Measurements from ENCODE around the gene AVPR2.

Gene AVPR2

GRCh38 chrX:153953892-153954557 is 49.6 kb downstream of the AVPR2 start:
- Histone ChIP-seq H3K27ac (ENCODE audit: low read length) (no peak overlapping the region), H3K9me3 (ENCODE audit: insufficient read depth, low read length, severe bottlenecking) (no peaks in the 10 kb centered on the region), H3K4me1 (ENCODE audit: insufficient read depth, low read length) (no peaks in the 10 kb centered on the region), H3K4me2 (ENCODE audit: insufficient read depth, low read length) (no peak overlapping the region), H3K36me3 (ENCODE audit: insufficient read depth, low read length) (peaks cover 97% of the 10 kb centered on the region), H4K20me1 (ENCODE audit: insufficient read depth, low read length) (peaks cover 72% of the 10 kb centered on the region), H3K27me3 (ENCODE audit: insufficient read depth, low read length, poor library complexity) (no peaks in the 10 kb centered on the region), H3K79me2 (ENCODE audit: insufficient read depth, low read length) (peaks cover 37% of the 10 kb centered on the region), H3K4me3 (ENCODE audit: low read depth in 1 of 2, low read length in 2 of 2) (no peak overlapping the region), H2AFZ (ENCODE audit: low read depth, low read length) (no peak overlapping the region), H3K9ac (ENCODE audit: low read depth, low read length) (no peak overlapping the region)
- DNase-seq (no peak), ATAC-seq (ENCODE audit: insufficient read depth, low read depth) (peak; percentile 18)
- peak; percentile 35 for TF ChIP-seq CTCF (IDR thresholded peaks at IDR 0.05; ENCODE audit: borderline replicate concordance, extremely low read depth, low read length, poor library complexity, severe bottlenecking)
- no peak for TF ChIP-seq EZH2 (IDR thresholded peaks at IDR 0.05; ENCODE audit: borderline replicate concordance, low read depth, low read length, severe bottlenecking)

- Histone ChIP-seq H4K20me1 (ENCODE audit: insufficient read depth, low read length) (peaks cover 78% of the 10 kb centered on the region), H3K27ac (ENCODE audit: low read length) (no peak overlapping the region), H3K4me2 (ENCODE audit: insufficient read depth, low read length) (no peak overlapping the region), H2AFZ (ENCODE audit: low read depth, low read length) (no peak overlapping the region), H3K27me3 (ENCODE audit: insufficient read depth, low read length, poor library complexity) (no peaks in the 10 kb centered on the region), H3K4me3 (ENCODE audit: low read depth in 1 of 2, low read length in 2 of 2) (no peak overlapping the region), H3K36me3 (ENCODE audit: insufficient read depth, low read length) (peaks cover 100% of the 10 kb centered on the region), H3K9me3 (ENCODE audit: insufficient read depth, low read length, severe bottlenecking) (no peaks in the 10 kb centered on the region), H3K79me2 (ENCODE audit: insufficient read depth, low read length) (peaks cover 39% of the 10 kb centered on the region), H3K4me1 (ENCODE audit: insufficient read depth, low read length) (no peaks in the 10 kb centered on the region), H3K9ac (ENCODE audit: low read depth, low read length) (no peak overlapping the region)
- ATAC-seq (ENCODE audit: insufficient read depth, low read depth) (no peak; the same call in 2 of the 3 replicates), DNase-seq (no peak)
- no peak for TF ChIP-seq EZH2 (IDR thresholded peaks at IDR 0.05; ENCODE audit: borderline replicate concordance, low read depth, low read length, severe bottlenecking)
- TF ChIP-seq CTCF (IDR thresholded peaks at IDR 0.05; ENCODE audit: borderline replicate concordance, extremely low read depth, low read length, poor library complexity, severe bottlenecking): no peak
Measured at GRCh38 chrX:153954558-153955227, 50.2 kb downstream of the AVPR2 start.

GRCh38 chrX:153955228-153955732 is 50.8 kb downstream of the AVPR2 start:
- Histone ChIP-seq H3K9me3 (ENCODE audit: insufficient read depth, low read length, severe bottlenecking) (no peaks in the 10 kb centered on the region), H3K4me1 (ENCODE audit: insufficient read depth, low read length) (no peaks in the 10 kb centered on the region), H4K20me1 (ENCODE audit: insufficient read depth, low read length) (peaks cover 83% of the 10 kb centered on the region), H3K4me3 (ENCODE audit: low read depth in 1 of 2, low read length in 2 of 2) (no peak overlapping the region), H3K4me2 (ENCODE audit: insufficient read depth, low read length) (no peak overlapping the region), H3K36me3 (ENCODE audit: insufficient read depth, low read length) (peaks cover 100% of the 10 kb centered on the region), H3K9ac (ENCODE audit: low read depth, low read length) (no peak overlapping the region), H3K27me3 (ENCODE audit: insufficient read depth, low read length, poor library complexity) (no peaks in the 10 kb centered on the region), H2AFZ (ENCODE audit: low read depth, low read length) (no peak overlapping the region), H3K27ac (ENCODE audit: low read length) (no peak overlapping the region), H3K79me2 (ENCODE audit: insufficient read depth, low read length) (peaks cover 45% of the 10 kb centered on the region)
- TF ChIP-seq EZH2 (IDR thresholded peaks at IDR 0.05; ENCODE audit: borderline replicate concordance, low read depth, low read length, severe bottlenecking): no peak
- TF ChIP-seq CTCF (IDR thresholded peaks at IDR 0.05; ENCODE audit: borderline replicate concordance, extremely low read depth, low read length, poor library complexity, severe bottlenecking): no peak
- no peak for DNase-seq
- no peak for ATAC-seq (ENCODE audit: insufficient read depth, low read depth)

All from DND-41 (cell line).